Rectal smooth muscle tissue (tissue), 1 donor: ENCODE measurements around the gene PPP1R1C.

Experiments used
- H3K27ac ChIP-seq: one replicate; pipeline ENCODE4 v1.7.0; 2013; ENCODE audit warnings: low read depth, low read length, inconsistent platforms
- H3K27me3 ChIP-seq: one replicate; pipeline ENCODE4 v1.7.0; 2013; ENCODE audit warnings: low read length; ENCODE audit not compliant: control insufficient read depth, insufficient read depth
- H3K36me3 ChIP-seq: one replicate; pipeline ENCODE4 v1.7.0; 2013; ENCODE audit warnings: low read length; ENCODE audit not compliant: control insufficient read depth, insufficient read depth
- H3K4me1 ChIP-seq: one replicate; pipeline ENCODE4 v1.7.0; 2013; ENCODE audit warnings: low read length; ENCODE audit not compliant: control insufficient read depth, insufficient read depth
- H3K4me3 ChIP-seq: one replicate; pipeline ENCODE4 v1.7.0; 2013; ENCODE audit warnings: low read length
- H3K9ac ChIP-seq: one replicate; pipeline ENCODE4 v1.7.0; 2013; ENCODE audit warnings: low read length

The PPP1R1C gene

GRCh38 chr2:182165202-182165601 lies 179.5 kb downstream of the PPP1R1C start:
- H3K4me3 ChIP-seq, result no peak overlapping the region
- H3K36me3 ChIP-seq, result no peaks in the 10 kb centered on the region
- no peaks in the 10 kb centered on the region for H3K27me3 ChIP-seq
- no peaks in the 10 kb centered on the region for H3K4me1 ChIP-seq
- no peak overlapping the region for H3K27ac ChIP-seq
- no peak overlapping the region for H3K9ac ChIP-seq

GRCh38 chr2:182166406-182166805 lies 180.8 kb downstream of the PPP1R1C start:
- Histone ChIP-seq H3K9ac (no peak overlapping the region), H3K4me1 (no peaks in the 10 kb centered on the region), H3K4me3 (no peak overlapping the region), H3K36me3 (no peaks in the 10 kb centered on the region), H3K27ac (no peak overlapping the region), H3K27me3 (no peaks in the 10 kb centered on the region)

- Histone ChIP-seq H3K27me3 (no peaks in the 10 kb centered on the region), H3K4me1 (no peaks in the 10 kb centered on the region), H3K36me3 (no peaks in the 10 kb centered on the region), H3K4me3 (no peak overlapping the region), H3K27ac (no peak overlapping the region), H3K9ac (no peak overlapping the region)
These were observed 181.2 kb downstream of the PPP1R1C start for GRCh38 chr2:182166841-182167240.
